Keratinocyte (primary cell): ENCODE results near the gene CLTB.

Experiments used
- EZH2 ChIP-seq: IDR thresholded peaks from one replicate; pipeline ENCODE4 v1.6.1; 2012; ENCODE audit warnings: inconsistent platforms, mild to moderate bottlenecking, low read length, moderate library complexity
- TF ChIP-seq, protein P1 (sequence below), 3 experiments: IDR thresholded peaks in 1 of 3; conservative IDR thresholded peaks in 1 of 3; optimal IDR thresholded peaks in 1 of 3; 2 replicates in 2 of 3; 3 replicates in 1 of 3; pipeline versions ENCODE3 to v1.5.1; 2011; ENCODE audit warnings: low read length in 3 of 3, mild to moderate bottlenecking in 3 of 3, moderate library complexity in 2 of 3, control low read depth in 1 of 3, inconsistent platforms in 1 of 3; ENCODE audit not compliant: insufficient read depth in 2 of 3; ENCODE audit errors: extremely low read depth in 1 of 3

DNA sequence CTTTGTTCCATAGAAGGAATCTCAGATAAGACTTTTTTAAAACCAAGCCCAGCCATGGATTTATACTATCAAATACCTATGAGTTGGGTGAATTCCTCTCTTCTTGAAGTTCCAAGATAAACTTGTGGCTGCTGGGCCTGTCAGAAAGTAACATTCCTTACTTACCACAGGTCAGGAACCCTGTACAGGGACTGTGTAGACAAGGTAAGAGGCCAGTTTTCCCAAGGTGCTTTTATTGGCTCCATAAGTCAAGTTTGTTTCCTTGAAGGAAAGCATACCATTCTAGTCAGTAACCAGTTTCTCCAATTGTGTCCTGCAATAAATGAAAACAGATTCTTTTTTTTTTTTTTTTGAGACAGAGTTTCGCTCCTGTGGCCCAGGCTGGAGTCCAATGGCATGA is 8.8 kb upstream of the CLTB start:
- TF ChIP-seq, protein P1, sequence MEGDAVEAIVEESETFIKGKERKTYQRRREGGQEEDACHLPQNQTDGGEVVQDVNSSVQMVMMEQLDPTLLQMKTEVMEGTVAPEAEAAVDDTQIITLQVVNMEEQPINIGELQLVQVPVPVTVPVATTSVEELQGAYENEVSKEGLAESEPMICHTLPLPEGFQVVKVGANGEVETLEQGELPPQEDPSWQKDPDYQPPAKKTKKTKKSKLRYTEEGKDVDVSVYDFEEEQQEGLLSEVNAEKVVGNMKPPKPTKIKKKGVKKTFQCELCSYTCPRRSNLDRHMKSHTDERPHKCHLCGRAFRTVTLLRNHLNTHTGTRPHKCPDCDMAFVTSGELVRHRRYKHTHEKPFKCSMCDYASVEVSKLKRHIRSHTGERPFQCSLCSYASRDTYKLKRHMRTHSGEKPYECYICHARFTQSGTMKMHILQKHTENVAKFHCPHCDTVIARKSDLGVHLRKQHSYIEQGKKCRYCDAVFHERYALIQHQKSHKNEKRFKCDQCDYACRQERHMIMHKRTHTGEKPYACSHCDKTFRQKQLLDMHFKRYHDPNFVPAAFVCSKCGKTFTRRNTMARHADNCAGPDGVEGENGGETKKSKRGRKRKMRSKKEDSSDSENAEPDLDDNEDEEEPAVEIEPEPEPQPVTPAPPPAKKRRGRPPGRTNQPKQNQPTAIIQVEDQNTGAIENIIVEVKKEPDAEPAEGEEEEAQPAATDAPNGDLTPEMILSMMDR (optimal IDR thresholded peaks at IDR 0.05 in 1 of 3, IDR thresholded peaks at IDR 0.05 in 1 of 3, conservative IDR thresholded peaks at IDR 0.05 in 1 of 3; ENCODE audit: extremely low read depth in 1 of 3, insufficient read depth in 2 of 3, low read length in 3 of 3): no peak
- TF ChIP-seq EZH2: no peak
